Hepatocyte (in vitro differentiated cells): ENCODE data around the gene BRSK1. TPM values are rescaled to one million over a fixed set of nuclear protein-coding genes. Genes with fewer than 3 reads are reported as not detected.

ENCODE experiments used
- DNase-seq: peaks from one replicate; pipeline ENCODE4 v3.0.0-alpha.2; 2016; ENCODE audit warnings: low spot score
- H2AFZ ChIP-seq: fragments of 200-600 bp; sonication (generic); 2 replicates; pipeline ENCODE4 v1.6.0; 2016; ENCODE audit warnings: antibody characterized with exemption, mild to moderate bottlenecking
- H3K27ac ChIP-seq: fragments of 200-600 bp; sonication (generic); 2 replicates; pipeline ENCODE4 v1.5.1; 2016; ENCODE audit warnings: mild to moderate bottlenecking
- H3K27me3 ChIP-seq: fragments of 200-600 bp; sonication (generic); 2 replicates; pipeline ENCODE4 v1.6.1; 2016
- H3K36me3 ChIP-seq: fragments of 200-600 bp; sonication (generic); replicated peaks from 2 replicates; pipeline ENCODE4 v1.5.1; 2016; ENCODE audit warnings: low read depth; ENCODE audit not compliant: insufficient read depth
- H3K4me1 ChIP-seq: fragments of 200-600 bp; sonication (generic); 2 replicates; pipeline ENCODE4 v1.5.1; 2016; ENCODE audit warnings: mild to moderate bottlenecking, moderate library complexity; ENCODE audit not compliant: insufficient read depth
- H3K4me2 ChIP-seq: fragments of 200-600 bp; sonication (generic); 2 replicates; pipeline ENCODE4 v1.6.0; 2016
- H3K4me3 ChIP-seq: fragments of 200-600 bp; sonication (generic); 2 replicates; pipeline ENCODE4 v1.5.1; 2016; ENCODE audit warnings: mild to moderate bottlenecking
- H3K79me2 ChIP-seq: fragments of 200-600 bp; sonication (generic); 2 replicates; pipeline ENCODE4 v1.6.0; 2017; ENCODE audit warnings: mild to moderate bottlenecking
- H3K9me2 ChIP-seq: fragments of 200-600 bp; sonication (generic); replicated peaks from 2 replicates; pipeline ENCODE4 v1.6.0; 2017; ENCODE audit warnings: mild to moderate bottlenecking; ENCODE audit not compliant: insufficient read depth
- H3K9me3 ChIP-seq: fragments of 200-600 bp; sonication (generic); 2 replicates; pipeline ENCODE4 v1.5.1; 2016; ENCODE audit warnings: low read depth, mild to moderate bottlenecking
- H4K20me1 ChIP-seq: fragments of 200-600 bp; sonication (generic); 2 replicates; pipeline ENCODE4 v1.6.0; 2016; ENCODE audit warnings: mild to moderate bottlenecking; ENCODE audit not compliant: insufficient read depth, poor library complexity, severe bottlenecking
- EZH2 ChIP-seq: fragments of 200-600 bp; sonication (generic); IDR thresholded peaks from 2 replicates; pipeline ENCODE4 v1.6.1; 2016; ENCODE audit warnings: antibody characterized with exemption, mild to moderate bottlenecking, borderline replicate concordance
- EZH2phosphoT487 ChIP-seq: fragments of 200-600 bp; sonication (generic); IDR thresholded peaks from one replicate; pipeline ENCODE4 v1.6.1; 2018; ENCODE audit warnings: antibody characterized with exemption, mild to moderate bottlenecking, low read depth, moderate library complexity; ENCODE audit not compliant: unreplicated experiment, severe bottlenecking
- WGBS: methylation state at CpG from one replicate; pipeline ENCODE4 v1.1.6; 2016; ENCODE audit warnings: low lambda C conversion rate; ENCODE audit errors: missing lambda C conversion rate; 5-methylcytosine and 5-hydroxymethylcytosine counted together
- polyA plus RNA-seq: library from polyadenylated mRNA; unstranded; fragments of >200 nt; fragmentation: Nextera tagmentation; extraction: Ambion mirVana; gene quantifications from 2 replicates; pipeline ENCODE4 v1.2.1, GENCODE V29; 2016
- total RNA-seq: library from RNA; depleted of rRNA; stranded (reverse); fragments of >200 nt; gene quantifications from 2 replicates; pipeline ENCODE4 v1.2.3, GENCODE V29; 2014
- TF ChIP-seq, protein P1 (sequence below): fragments of 200-600 bp; sonication (generic); IDR thresholded peaks from 2 replicates; pipeline ENCODE4 v1.5.1; 2016; ENCODE audit warnings: antibody characterized with exemption, mild to moderate bottlenecking; ENCODE audit not compliant: poor library complexity

The BRSK1 gene
- total and polyA plus RNA-seq, 2 experiments from 2014 or later, result 2.4 to 13.2 TPM

GRCh38 chr19:55311797-55312196 is 28.0 kb downstream of the BRSK1 start:
- Histone ChIP-seq H3K4me1 (no peaks in the 10 kb centered on the region), H3K4me3 (no peak overlapping the region), H3K9me2 (no peaks in the 10 kb centered on the region), H3K9me3 (no peaks in the 10 kb centered on the region), H3K79me2 (no peaks in the 10 kb centered on the region), H3K4me2 (no peak overlapping the region), H4K20me1 (no peaks in the 10 kb centered on the region), H3K36me3 (no peaks in the 10 kb centered on the region), H3K27ac (no peak overlapping the region), H2AFZ (no peak overlapping the region), H3K27me3 (no peaks in the 10 kb centered on the region)
- DNase-seq, result no peak
- TF ChIP-seq, protein P1, sequence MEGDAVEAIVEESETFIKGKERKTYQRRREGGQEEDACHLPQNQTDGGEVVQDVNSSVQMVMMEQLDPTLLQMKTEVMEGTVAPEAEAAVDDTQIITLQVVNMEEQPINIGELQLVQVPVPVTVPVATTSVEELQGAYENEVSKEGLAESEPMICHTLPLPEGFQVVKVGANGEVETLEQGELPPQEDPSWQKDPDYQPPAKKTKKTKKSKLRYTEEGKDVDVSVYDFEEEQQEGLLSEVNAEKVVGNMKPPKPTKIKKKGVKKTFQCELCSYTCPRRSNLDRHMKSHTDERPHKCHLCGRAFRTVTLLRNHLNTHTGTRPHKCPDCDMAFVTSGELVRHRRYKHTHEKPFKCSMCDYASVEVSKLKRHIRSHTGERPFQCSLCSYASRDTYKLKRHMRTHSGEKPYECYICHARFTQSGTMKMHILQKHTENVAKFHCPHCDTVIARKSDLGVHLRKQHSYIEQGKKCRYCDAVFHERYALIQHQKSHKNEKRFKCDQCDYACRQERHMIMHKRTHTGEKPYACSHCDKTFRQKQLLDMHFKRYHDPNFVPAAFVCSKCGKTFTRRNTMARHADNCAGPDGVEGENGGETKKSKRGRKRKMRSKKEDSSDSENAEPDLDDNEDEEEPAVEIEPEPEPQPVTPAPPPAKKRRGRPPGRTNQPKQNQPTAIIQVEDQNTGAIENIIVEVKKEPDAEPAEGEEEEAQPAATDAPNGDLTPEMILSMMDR, result no peak
- TF ChIP-seq EZH2 (no peak), EZH2phosphoT487 (no peak)
- 95% methylated on average over 12 of the region's 18 CpGs for WGBS

DNA sequence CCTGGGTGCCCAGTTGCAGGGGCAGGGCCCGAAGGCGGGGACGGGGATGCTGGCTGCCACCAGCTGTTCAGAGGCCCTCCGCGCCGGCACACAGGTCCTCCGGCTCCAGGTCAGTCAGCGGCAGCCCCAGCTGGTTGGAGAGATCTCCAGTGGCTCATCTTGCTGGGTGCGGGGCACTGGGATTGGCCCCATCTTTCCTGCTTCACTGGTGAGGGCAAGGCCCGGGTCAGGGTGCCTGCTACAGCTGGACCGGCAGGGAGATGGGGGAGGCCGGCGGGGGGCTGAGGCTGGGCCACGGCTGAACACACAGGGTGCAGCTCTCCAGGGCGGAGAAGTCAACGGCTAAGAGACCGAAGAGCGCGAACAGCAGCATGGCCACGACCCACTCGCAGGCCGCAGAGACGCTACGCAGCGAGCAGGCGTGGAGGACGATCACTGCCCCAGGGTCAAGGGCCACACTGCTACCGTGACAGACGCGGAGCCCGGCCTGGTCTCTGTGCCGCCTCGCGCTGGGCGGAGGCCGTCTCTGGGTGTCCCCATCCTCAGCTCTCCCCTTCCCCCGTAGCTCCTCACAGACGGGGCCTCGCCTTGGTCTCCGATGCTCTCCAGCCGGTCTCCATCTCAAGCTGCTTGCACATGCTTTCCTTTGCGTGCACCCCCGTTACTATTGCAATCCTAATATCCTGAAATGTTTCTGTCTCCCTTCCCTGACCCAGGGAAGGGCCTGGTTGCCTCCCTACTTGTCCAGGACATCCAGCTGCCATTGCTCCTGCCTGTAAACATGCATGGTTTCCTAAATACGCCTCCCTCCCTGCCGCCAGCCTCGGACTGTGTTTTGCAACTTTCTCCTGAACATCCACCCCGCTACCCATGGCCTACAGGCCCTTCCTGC is 29.1 kb downstream of the BRSK1 start:
- Histone ChIP-seq H3K27me3 (no peaks in the 10 kb centered on the region), H4K20me1 (no peaks in the 10 kb centered on the region), H3K27ac (no peak overlapping the region), H2AFZ (no peak overlapping the region), H3K4me3 (no peak overlapping the region), H3K9me2 (no peaks in the 10 kb centered on the region), H3K4me1 (no peaks in the 10 kb centered on the region), H3K4me2 (no peak overlapping the region), H3K9me3 (no peaks in the 10 kb centered on the region), H3K79me2 (no peaks in the 10 kb centered on the region), H3K36me3 (no peaks in the 10 kb centered on the region)
- 91% methylated on average over 46 of the region's 47 CpGs for WGBS
- DNase-seq, result no peak
- TF ChIP-seq EZH2phosphoT487 (no peak), EZH2 (no peak)
- TF ChIP-seq, protein P1, result no peak

DNA sequence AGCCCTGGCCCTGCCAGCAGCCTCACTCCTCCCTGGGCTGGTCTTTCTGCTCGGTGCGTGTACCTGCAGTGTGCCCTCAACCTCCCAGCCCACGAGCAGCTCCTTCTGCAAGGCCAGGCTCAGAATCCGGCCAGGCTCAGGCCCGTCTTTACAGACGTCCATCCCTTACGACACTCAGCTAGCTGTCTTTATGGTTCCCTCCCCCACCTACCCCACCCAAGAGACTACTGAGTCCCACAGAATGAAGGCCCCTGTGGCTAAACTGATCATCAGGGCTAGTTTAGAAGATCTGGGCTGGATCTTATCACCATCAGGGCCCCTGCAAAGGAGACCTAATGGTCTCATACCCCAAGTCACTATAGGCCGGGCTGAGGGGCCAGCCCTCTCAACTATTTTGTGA is 30.6 kb downstream of the BRSK1 start:
- no peak for DNase-seq
- Histone ChIP-seq H3K36me3 (no peaks in the 10 kb centered on the region), H2AFZ (no peak overlapping the region), H3K27me3 (no peaks in the 10 kb centered on the region), H3K4me1 (no peaks in the 10 kb centered on the region), H3K9me2 (no peaks in the 10 kb centered on the region), H3K27ac (no peak overlapping the region), H3K4me3 (no peak overlapping the region), H3K79me2 (no peaks in the 10 kb centered on the region), H4K20me1 (no peaks in the 10 kb centered on the region), H3K9me3 (no peaks in the 10 kb centered on the region), H3K4me2 (no peak overlapping the region)
- TF ChIP-seq EZH2 (no peak), EZH2phosphoT487 (no peak)
- TF ChIP-seq, protein P1, result no peak
- WGBS, result 77% methylated on average over 8 of the region's 8 CpGs
